HCT116 (cell line): ENCODE measurements around the gene GNG7. TPM values are rescaled to one million over a fixed set of nuclear protein-coding genes. Genes with fewer than 3 reads are reported as not detected.

Source experiments
- ATAC-seq: fragments of 200-7000 bp; cut with Tn5 transposase; 2 replicates; pipeline ENCODE4 v1.9.1; 2020; ENCODE audit warnings: mild to moderate bottlenecking, moderate library complexity
- BruUV-seq: library from RNA; stranded (reverse); fragments of 400-500 nt; replicated peaks from 2 replicates; lab custom pipeline; 2021; lab: Mats Ljungman, UMichigan
- CTCF ChIA-PET: fragments of 300-600 bp; sonication (Branson Sonifier 250); formaldehyde crosslinking; loops from one replicate; lab custom pipeline; 2021; ENCODE audit warnings: antibody characterized with exemption; lab: Charles Lee
- POLR2A ChIA-PET: fragments of 300-600, 350-600 bp; sonication (Branson Sonifier 250); formaldehyde crosslinking; loops from one replicate; lab custom pipeline; 2021; ENCODE audit warnings: antibody characterized with exemption; lab: Charles Lee
- RAD21 ChIA-PET, 2 experiments: fragments of 300-600 bp; sonication (Branson Sonifier 250); formaldehyde crosslinking; loops; one replicate each; lab custom pipeline; 2023; ENCODE audit warnings: low total read pairs in 2 of 2; ENCODE audit not compliant: uncharacterized antibody in 2 of 2, unreplicated experiment in 2 of 2, low non-redundant PET in 1 of 2; lab: Charles Lee
- DNase-seq: peaks from one replicate; pipeline ENCODE4 v3.0.0-alpha.2; 2010; ENCODE audit warnings: low read depth, low spot score
- H2AFZ ChIP-seq: fragments of 200-600 bp; shearing (Covaris generic), sonication (generic); 2 replicates; pipeline ENCODE4 v1.6.1; 2017; ENCODE audit warnings: low read depth, mixed run types, mixed read lengths, antibody characterized with exemption, low read length; ENCODE audit not compliant: poor library complexity, severe bottlenecking
- H3K27ac ChIP-seq: 2 replicates; pipeline ENCODE4 v1.5.1; 2012; ENCODE audit warnings: low read depth, low read length
- H3K27me3 ChIP-seq: fragments of 200-600 bp; sonication (generic); 2 replicates; pipeline ENCODE4 v1.6.1; 2016; ENCODE audit warnings: mixed run types, low read length, mixed read lengths; ENCODE audit not compliant: insufficient read depth
- H3K36me3 ChIP-seq, 2 experiments: fragments of 200-500 bp in 1 of 2; fragments of 200-600 bp in 1 of 2; sonication (Bioruptor generic) in 1 of 2; sonication (generic) in 1 of 2; 2 replicates each; pipeline versions ENCODE4 v1.5.1 to v1.6.1; 2014 to 2016; ENCODE audit warnings: low read length in 2 of 2, inconsistent platforms in 1 of 2, mixed read lengths in 1 of 2, mixed run types in 1 of 2; ENCODE audit not compliant: insufficient read depth in 2 of 2, control insufficient read depth in 1 of 2
- H3K4me1 ChIP-seq, 2 experiments: fragments of 200-600 bp in 1 of 2; sonication (generic) in 1 of 2; 2 replicates each; pipeline versions ENCODE4 v1.5.1 to v1.6.1; 2012 to 2017; ENCODE audit warnings: low read length in 2 of 2, inconsistent platforms in 1 of 2, mild to moderate bottlenecking in 1 of 2, mixed read lengths in 1 of 2, mixed run types in 1 of 2, moderate library complexity in 1 of 2; ENCODE audit not compliant: insufficient read depth in 2 of 2, control insufficient read depth in 1 of 2
- H3K4me2 ChIP-seq: fragments of 200-600 bp; sonication (generic); 2 replicates; pipeline ENCODE4 v1.6.1; 2017; ENCODE audit warnings: mixed run types, low read length, mixed read lengths
- H3K4me3 ChIP-seq, 2 experiments: fragments of 200-600 bp in 1 of 2; sonication (generic) in 1 of 2; replicated peaks in 1 of 2; 2 replicates each; pipeline ENCODE4 v1.5.1; 2011 to 2016; ENCODE audit warnings: low read length in 2 of 2, control low read depth in 1 of 2, low read depth in 1 of 2, mild to moderate bottlenecking in 1 of 2, mixed read lengths in 1 of 2, mixed run types in 1 of 2
- H3K79me2 ChIP-seq: fragments of 200-600 bp; sonication (generic); 2 replicates; pipeline ENCODE4 v1.6.1; 2017; ENCODE audit warnings: mild to moderate bottlenecking, mixed run types, low read length, moderate library complexity, mixed read lengths; ENCODE audit not compliant: insufficient read depth
- H3K9ac ChIP-seq: fragments of 200-600 bp; sonication (generic); 2 replicates; pipeline ENCODE4 v1.6.1; 2016; ENCODE audit warnings: low read length, mixed read lengths
- H3K9me2 ChIP-seq: fragments of 200-600 bp; sonication (generic), shearing (Covaris generic); 2 replicates; pipeline ENCODE4 v1.6.1; 2017; ENCODE audit warnings: mixed run types, mild to moderate bottlenecking, moderate library complexity; ENCODE audit not compliant: insufficient read depth
- H3K9me3 ChIP-seq, 2 experiments: fragments of 200-500 bp in 1 of 2; fragments of 200-600 bp in 1 of 2; sonication (Bioruptor generic) in 1 of 2; sonication (generic) in 1 of 2; 2 replicates each; pipeline ENCODE4 v1.6.1; 2014 to 2017; ENCODE audit warnings: low read length in 2 of 2, mixed read lengths in 2 of 2, inconsistent platforms in 1 of 2, low read depth in 1 of 2, mild to moderate bottlenecking in 1 of 2, mixed run types in 1 of 2, moderate library complexity in 1 of 2; ENCODE audit not compliant: control insufficient read depth in 1 of 2, insufficient read depth in 1 of 2
- H4K20me1 ChIP-seq: fragments of 200-600 bp; sonication (generic), shearing (Covaris generic); 2 replicates; pipeline ENCODE4 v1.6.1; 2017; ENCODE audit warnings: mixed run types, mild to moderate bottlenecking, moderate library complexity; ENCODE audit not compliant: insufficient read depth
- ATF3 ChIP-seq: IDR thresholded peaks from 2 replicates; pipeline ENCODE4 v1.6.1; 2012
- CBX3 ChIP-seq: IDR thresholded peaks from 2 replicates; pipeline ENCODE4 v1.6.1; 2012; ENCODE audit warnings: low read depth
- CEBPB ChIP-seq: IDR thresholded peaks from 2 replicates; pipeline ENCODE4 v1.6.1; 2012; ENCODE audit warnings: low read depth
- EGR1 ChIP-seq: IDR thresholded peaks from 2 replicates; pipeline ENCODE4 v1.6.1; 2012; ENCODE audit warnings: low read depth
- EZH2 ChIP-seq: fragments of 200-600 bp; sonication (generic); IDR thresholded peaks from 2 replicates; pipeline ENCODE4 v1.6.1; 2017; ENCODE audit warnings: antibody characterized with exemption, mixed run types
- EZH2phosphoT487 ChIP-seq: fragments of 200-600 bp; IDR thresholded peaks from 2 replicates; pipeline ENCODE4 v1.6.1; 2018; ENCODE audit warnings: antibody characterized with exemption, borderline replicate concordance
- JUND ChIP-seq: IDR thresholded peaks from 2 replicates; pipeline ENCODE4 v1.6.1; 2012
- POLR2A ChIP-seq: IDR thresholded peaks from 2 replicates; pipeline ENCODE4 v1.7.0; 2011; ENCODE audit warnings: borderline replicate concordance; ENCODE audit not compliant: insufficient read depth, insufficient read length; ENCODE audit errors: extremely low read depth
- REST ChIP-seq: IDR thresholded peaks from 2 replicates; pipeline ENCODE4 v1.6.1; 2012; ENCODE audit warnings: low read depth
- SIN3A ChIP-seq: IDR thresholded peaks from 2 replicates; pipeline ENCODE4 v1.6.1; 2012; ENCODE audit warnings: low read depth
- SRF ChIP-seq: IDR thresholded peaks from 2 replicates; pipeline ENCODE4 v1.6.1; 2012; ENCODE audit warnings: low read depth
- TCF7L2 ChIP-seq: IDR thresholded peaks from 2 replicates; pipeline ENCODE4 v1.7.0; 2011; ENCODE audit warnings: borderline replicate concordance, inconsistent platforms; ENCODE audit not compliant: insufficient read depth, insufficient read length; ENCODE audit errors: extremely low read depth
- YY1 ChIP-seq: IDR thresholded peaks from 2 replicates; pipeline ENCODE4 v1.6.1; 2011; ENCODE audit warnings: low read length, low read depth, moderate library complexity, mild to moderate bottlenecking; ENCODE audit not compliant: insufficient replicate concordance; ENCODE audit errors: extremely low read depth
- ZBTB33 ChIP-seq: IDR thresholded peaks from 2 replicates; pipeline ENCODE4 v1.6.1; 2011; ENCODE audit warnings: mild to moderate bottlenecking, low read length, moderate library complexity; ENCODE audit not compliant: insufficient replicate concordance; ENCODE audit errors: extremely low read depth
- ZFX ChIP-seq: fragments of 450-650 bp; IDR thresholded peaks from 2 replicates; pipeline ENCODE4 v1.6.1; 2017
- intact Hi-C: fragments of 100-400 bp; cut with micrococcal nuclease; formaldehyde crosslinking; loops from 2 replicates; pipeline ENCODE4 v1.10.0; 2022
- total RNA-seq: library from RNA; stranded (reverse); gene quantifications from one replicate; pipeline ENCODE4 v1.2.1, GENCODE V29; 2021; ENCODE audit not compliant: unreplicated experiment

Gene GNG7
- total RNA-seq, 1 experiment from 2014 or later: 11.3 TPM

GRCh38 chr19:2618611-2619010 is 83.9 kb downstream of the GNG7 start (continued):
- TF ChIP-seq ATF3 (no peak), YY1 (no peak), ZFX (no peak), EZH2 (no peak), ZBTB33 (no peak), EGR1 (peak; percentile 96), POLR2A (no peak), JUND (no peak; the same call in 1 of the 2 replicates), SRF (no peak), CBX3 (no peak), EZH2phosphoT487 (no peak), CEBPB (no peak)

- ChIA-PET RAD21 (interaction anchor here in 1 of 2 experiments (0.9 kb wide), 1 partner anchor 19 kb away, joined by 4 read pairs; no protein-coding TSS in a partner anchor), POLR2A (interaction anchor here (1.3 to 3.4 kb wide), 3 partner anchors 141 to 232 kb away, joined by 6 to 22 read pairs (median 10); partner anchors contain the start of gene GADD45B), CTCF (interaction anchor here (1.3 to 2.0 kb wide), 4 partner anchors 10 to 38 kb away, joined by 3 to 6 read pairs (median 5); no protein-coding TSS in a partner anchor)
- Histone ChIP-seq H2AFZ (no peak overlapping the region), H4K20me1 (no peaks in the 10 kb centered on the region), H3K4me3 (no peak overlapping the region), H3K4me2 (peak overlapping the region; percentile 71), H3K4me1 (peaks cover 41 to 53% of the 10 kb centered on the region in 2 experiments), H3K9me3 (no peaks in the 10 kb centered on the region), H3K79me2 (no peaks in the 10 kb centered on the region), H3K9me2 (no peaks in the 10 kb centered on the region), H3K27me3 (no peaks in the 10 kb centered on the region), H3K9ac (peak overlapping the region; percentile 52; the same call in 1 of the 2 replicates), H3K27ac (peak overlapping the region; percentile 20; the same call in 1 of the 2 replicates), H3K36me3 (no peaks in the 10 kb centered on the region)
- TF ChIP-seq ZBTB33 (no peak), SIN3A (no peak), TCF7L2 (no peak), ZFX (no peak), JUND (no peak), REST (no peak)
- intact Hi-C loops: loop anchor here (10.0 kb wide), 1 partner anchor 463 kb away; the partner anchor contains the start of gene AP3D1
- DNase-seq (no peak), ATAC-seq (no peak)
- no TSS peak for BruUV-seq
Observed at GRCh38 chr19:2617393-2618165, 84.9 kb downstream of the GNG7 start.
